C4-2B (cell line): Measurements from ENCODE around the gene ST8SIA1.

Experiments used
- CTCF ChIP-seq: fragments of 450-650 bp; conservative IDR thresholded peaks from 2 replicates; pipeline ENCODE4 v1.5.1; 2017; ENCODE audit warnings: mild to moderate bottlenecking
- ZFX ChIP-seq: fragments of 450-650 bp; IDR thresholded peaks from 2 replicates; pipeline ENCODE4 v1.6.1; 2017

- TF ChIP-seq CTCF (no peak), ZFX (no peak)
Observed at GRCh38 chr12:22204391-22204790, 130.1 kb downstream of the ST8SIA1 start.
